H1 (cell line): ENCODE data around the gene SPAG8.

Experiments used
- CBX8 ChIP-seq: fragments of 300-800, 300-1000 bp; sonication (generic); IDR thresholded peaks from 2 replicates; pipeline ENCODE4 v1.7.1; 2016; ENCODE audit warnings: low read depth, low read length, borderline replicate concordance
- CEBPB ChIP-seq: IDR thresholded peaks from 2 replicates; pipeline ENCODE4 v1.6.1; 2012; ENCODE audit warnings: low read depth, low read length
- CREB1 ChIP-seq: IDR thresholded peaks from 2 replicates; pipeline ENCODE4 v1.6.1; 2012; ENCODE audit warnings: inconsistent platforms
- EP300 ChIP-seq, 2 experiments: IDR thresholded peaks; 1 replicate in 1 of 2; 2 replicates in 1 of 2; pipeline ENCODE4 v1.6.1; 2011 to 2012; ENCODE audit warnings: low read depth in 2 of 2, low read length in 2 of 2, mild to moderate bottlenecking in 2 of 2, borderline replicate concordance in 1 of 2, inconsistent platforms in 1 of 2, moderate library complexity in 1 of 2
- EZH2 ChIP-seq: fragments of 200-600 bp; sonication (generic); IDR thresholded peaks from 2 replicates; pipeline ENCODE4 v1.7.1; 2012; ENCODE audit warnings: low read depth, mild to moderate bottlenecking, moderate library complexity, low read length, inconsistent platforms; ENCODE audit not compliant: severe bottlenecking
- GABPA ChIP-seq: IDR thresholded peaks from 2 replicates; pipeline ENCODE4 v1.6.1; 2011; ENCODE audit warnings: mild to moderate bottlenecking, low read length, moderate library complexity, borderline replicate concordance; ENCODE audit not compliant: insufficient read depth
- HDAC2 ChIP-seq, 2 experiments: fragments of 300-600 bp in 1 of 2; sonication (generic) in 1 of 2; IDR thresholded peaks; 2 replicates each; pipeline ENCODE4 v1.6.1; 2011 to 2012; ENCODE audit warnings: low read depth in 2 of 2, low read length in 2 of 2, mild to moderate bottlenecking in 2 of 2, moderate library complexity in 2 of 2, borderline replicate concordance in 1 of 2, inconsistent platforms in 1 of 2
- PHF8 ChIP-seq: fragments of 200-600 bp; sonication (generic); conservative IDR thresholded peaks from 2 replicates; pipeline ENCODE4 v1.7.1; 2012; ENCODE audit warnings: low read depth, mild to moderate bottlenecking, inconsistent platforms, low read length, moderate library complexity
- POLR2AphosphoS5 ChIP-seq: IDR thresholded peaks from 2 replicates; pipeline ENCODE4 v1.6.1; 2011; ENCODE audit warnings: low read depth, low read length
- TF ChIP-seq, protein P1 (sequence below), 3 experiments: IDR thresholded peaks; 1 replicate in 2 of 3; 2 replicates in 1 of 3; pipeline versions ENCODE4 v1.5.1 to v1.6.1; 2011; ENCODE audit warnings: low read length in 3 of 3, mild to moderate bottlenecking in 3 of 3, inconsistent platforms in 2 of 3, low read depth in 1 of 3, moderate library complexity in 1 of 3; ENCODE audit not compliant: insufficient read depth in 1 of 3; ENCODE audit errors: control extremely low read depth in 1 of 3
- TF ChIP-seq, protein P2 (sequence below): IDR thresholded peaks from 2 replicates; pipeline ENCODE4 v1.6.1; 2012; ENCODE audit warnings: low read length, inconsistent platforms

DNA sequence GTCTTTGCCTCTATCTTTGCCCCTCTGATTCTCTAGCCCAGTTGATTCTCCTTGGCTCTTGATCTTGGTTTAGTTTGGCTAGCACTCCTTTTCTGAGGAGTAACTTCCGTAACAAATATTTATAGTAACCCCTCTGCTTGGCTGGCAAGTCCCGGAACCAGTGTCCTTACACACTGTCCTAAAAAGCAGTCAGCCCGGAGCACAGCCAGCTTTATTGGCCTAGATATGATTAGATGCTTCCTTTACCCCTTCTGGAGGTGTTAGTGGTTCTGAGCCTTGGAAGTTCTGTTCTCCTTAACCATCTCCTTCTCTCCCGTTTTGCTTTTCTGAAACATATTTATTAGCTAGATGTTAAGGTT is 41.0 kb downstream of the SPAG8 start:
- TF ChIP-seq, protein P1, sequence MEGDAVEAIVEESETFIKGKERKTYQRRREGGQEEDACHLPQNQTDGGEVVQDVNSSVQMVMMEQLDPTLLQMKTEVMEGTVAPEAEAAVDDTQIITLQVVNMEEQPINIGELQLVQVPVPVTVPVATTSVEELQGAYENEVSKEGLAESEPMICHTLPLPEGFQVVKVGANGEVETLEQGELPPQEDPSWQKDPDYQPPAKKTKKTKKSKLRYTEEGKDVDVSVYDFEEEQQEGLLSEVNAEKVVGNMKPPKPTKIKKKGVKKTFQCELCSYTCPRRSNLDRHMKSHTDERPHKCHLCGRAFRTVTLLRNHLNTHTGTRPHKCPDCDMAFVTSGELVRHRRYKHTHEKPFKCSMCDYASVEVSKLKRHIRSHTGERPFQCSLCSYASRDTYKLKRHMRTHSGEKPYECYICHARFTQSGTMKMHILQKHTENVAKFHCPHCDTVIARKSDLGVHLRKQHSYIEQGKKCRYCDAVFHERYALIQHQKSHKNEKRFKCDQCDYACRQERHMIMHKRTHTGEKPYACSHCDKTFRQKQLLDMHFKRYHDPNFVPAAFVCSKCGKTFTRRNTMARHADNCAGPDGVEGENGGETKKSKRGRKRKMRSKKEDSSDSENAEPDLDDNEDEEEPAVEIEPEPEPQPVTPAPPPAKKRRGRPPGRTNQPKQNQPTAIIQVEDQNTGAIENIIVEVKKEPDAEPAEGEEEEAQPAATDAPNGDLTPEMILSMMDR (IDR thresholded peaks at IDR 0.05; ENCODE audit: control extremely low read depth in 1 of 3, insufficient read depth in 1 of 3, low read depth in 1 of 3, low read length in 3 of 3): no peak
- TF ChIP-seq EZH2 (no peak), EP300 (IDR thresholded peaks at IDR 0.05; ENCODE audit: borderline replicate concordance in 1 of 2, low read depth in 2 of 2, low read length in 2 of 2) (no peak), CEBPB (no peak), POLR2AphosphoS5 (no peak), CBX8 (no peak), CREB1 (no peak), HDAC2 (IDR thresholded peaks at IDR 0.05; ENCODE audit: borderline replicate concordance in 1 of 2, low read depth in 2 of 2, low read length in 2 of 2) (no peak), PHF8 (no peak), GABPA (no peak)
- TF ChIP-seq, protein P2, sequence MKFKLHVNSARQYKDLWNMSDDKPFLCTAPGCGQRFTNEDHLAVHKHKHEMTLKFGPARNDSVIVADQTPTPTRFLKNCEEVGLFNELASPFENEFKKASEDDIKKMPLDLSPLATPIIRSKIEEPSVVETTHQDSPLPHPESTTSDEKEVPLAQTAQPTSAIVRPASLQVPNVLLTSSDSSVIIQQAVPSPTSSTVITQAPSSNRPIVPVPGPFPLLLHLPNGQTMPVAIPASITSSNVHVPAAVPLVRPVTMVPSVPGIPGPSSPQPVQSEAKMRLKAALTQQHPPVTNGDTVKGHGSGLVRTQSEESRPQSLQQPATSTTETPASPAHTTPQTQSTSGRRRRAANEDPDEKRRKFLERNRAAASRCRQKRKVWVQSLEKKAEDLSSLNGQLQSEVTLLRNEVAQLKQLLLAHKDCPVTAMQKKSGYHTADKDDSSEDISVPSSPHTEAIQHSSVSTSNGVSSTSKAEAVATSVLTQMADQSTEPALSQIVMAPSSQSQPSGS: no peak
